Erythroblast (primary cell): ENCODE measurements around the gene C1orf167.

Experiments
- GATA1 ChIP-seq: IDR thresholded peaks from 2 replicates; pipeline ENCODE4 v1.6.1; 2011; ENCODE audit warnings: low read depth, mild to moderate bottlenecking, control low read depth, low read length, moderate library complexity
- POLR2A ChIP-seq: IDR thresholded peaks from 2 replicates; pipeline ENCODE4 v1.6.1; 2011; ENCODE audit warnings: mild to moderate bottlenecking, low read length

GRCh38 chr1:11795238-11795890, 33.4 kb downstream of the C1orf167 start:
- TF ChIP-seq POLR2A (no peak), GATA1 (no peak)
